HG03469 (cell line): ENCODE data around the gene MILR1.
"Not testable (repeated sequence)": the region's sequence is repeated elsewhere in the genome, so short reads cannot be mapped to it uniquely, and the experiment has no call there.

Experiments
- ATAC-seq: cut with Tn5 transposase; IDR thresholded peaks from one replicate; pipeline ENCODE4 v1.9.1; 2021; ENCODE audit warnings: mild to moderate bottlenecking, moderate library complexity, moderate number of reproducible peaks; ENCODE audit not compliant: unreplicated experiment

The MILR1 gene

DNA sequence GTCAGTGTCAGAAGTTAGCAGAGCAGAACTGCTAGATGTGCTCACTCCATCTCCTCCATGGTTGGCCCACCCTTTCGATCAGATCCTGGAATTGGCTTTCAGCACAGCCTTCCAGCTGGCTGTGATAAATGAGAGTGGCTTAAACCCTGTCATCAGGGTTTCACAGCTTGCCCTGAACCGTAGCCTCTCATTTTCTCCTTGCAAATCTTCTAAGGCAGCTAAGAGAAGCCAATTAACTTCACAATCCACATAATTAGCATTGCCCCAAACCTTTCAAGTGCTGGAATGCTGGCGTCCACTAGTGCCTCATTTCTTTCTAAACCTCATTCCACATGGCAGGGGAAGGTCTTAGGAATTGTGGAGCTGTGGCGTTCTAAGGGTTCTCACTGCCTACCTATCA lies 21.7 kb downstream of the MILR1 start:
- no peak for ATAC-seq

- ATAC-seq, result no peak
Observed at GRCh38 chr17:64471440-64471839, 22.5 kb downstream of the MILR1 start.

DNA sequence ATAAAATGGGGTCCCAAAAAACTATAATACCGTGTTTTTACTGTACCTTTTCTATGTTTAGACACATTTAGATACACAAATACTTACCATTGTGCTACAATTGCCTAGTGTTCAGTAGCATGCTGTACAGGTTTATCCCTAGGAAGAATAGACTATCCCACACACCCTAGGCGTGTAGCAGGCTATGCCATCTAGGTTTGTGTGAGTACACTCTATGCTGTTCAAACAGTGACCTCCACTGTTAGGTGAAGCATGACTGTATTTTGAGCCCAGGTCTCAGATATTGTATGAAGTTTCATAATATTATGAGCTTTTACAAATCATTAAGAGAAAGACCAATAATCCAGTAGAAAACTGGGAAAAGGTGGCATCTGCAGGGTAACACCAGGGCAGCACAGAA lies 23.6 kb downstream of the MILR1 start:
- no peak for ATAC-seq

GRCh38 chr17:64477849-64478248 lies 28.9 kb downstream of the MILR1 start:
- no peak for ATAC-seq

DNA sequence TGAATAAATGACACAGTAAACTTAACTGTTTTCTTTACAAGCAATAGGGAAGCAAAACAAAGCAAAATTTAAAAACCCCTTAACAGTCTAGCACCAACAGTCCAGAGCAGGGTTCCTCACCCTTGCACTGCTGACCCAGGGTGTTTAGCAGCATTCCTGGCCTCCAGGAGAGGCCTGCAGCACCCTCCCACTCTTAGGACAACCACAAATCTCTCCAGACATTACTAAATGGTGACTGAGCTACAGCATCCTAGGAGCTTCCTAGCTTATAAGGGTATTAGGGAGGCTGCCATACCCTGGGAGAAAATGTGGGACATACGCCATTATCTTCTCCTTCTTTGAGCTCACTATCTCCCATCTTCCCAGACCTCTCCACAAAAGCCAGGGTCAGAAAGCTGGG lies 32.0 kb downstream of the MILR1 start:
- ATAC-seq, result no peak

GRCh38 chr17:64484380-64484779 lies 35.5 kb downstream of the MILR1 start:
- ATAC-seq, result no peak

- ATAC-seq, result no peak
Observed at GRCh38 chr17:64488301-64488700, 39.4 kb downstream of the MILR1 start.

GRCh38 chr17:64491034-64491860 lies 42.3 kb downstream of the MILR1 start:
- no peak for ATAC-seq

- ATAC-seq, result no peak
Observed at GRCh38 chr17:64491994-64492393, 43.1 kb downstream of the MILR1 start.

DNA sequence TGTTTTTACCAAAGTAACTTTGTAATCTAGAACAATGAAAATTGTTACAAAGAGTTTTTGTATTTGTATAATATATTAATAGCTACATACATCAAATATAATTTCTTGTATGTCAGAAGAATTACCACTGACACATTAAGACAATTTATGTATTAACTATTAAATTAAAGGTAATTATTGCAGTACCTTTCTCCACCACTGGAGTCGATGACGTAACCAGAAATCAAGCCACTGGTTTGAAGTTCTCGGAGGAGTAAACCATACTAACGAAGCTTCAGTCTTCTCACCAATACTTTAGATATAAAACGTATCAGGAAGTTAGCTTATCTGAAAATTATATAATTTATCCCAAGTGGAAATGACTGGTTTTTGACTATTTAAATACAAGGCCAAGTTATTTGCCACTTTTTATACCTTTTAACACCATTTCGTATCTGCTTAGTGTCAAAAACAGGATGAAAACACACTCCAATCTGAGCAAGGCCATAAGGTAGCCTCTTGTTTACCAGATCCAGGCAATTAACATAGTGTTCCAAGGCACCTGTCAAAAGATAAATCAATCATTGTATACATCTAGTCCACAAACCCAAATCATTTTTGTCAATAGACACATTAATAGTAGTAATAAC lies 43.7 kb downstream of the MILR1 start:
- no peak for ATAC-seq

GRCh38 chr17:64494121-64494520 lies 45.2 kb downstream of the MILR1 start:
- ATAC-seq, result no peak

- ATAC-seq, result not testable (repeated sequence)
Observed at GRCh38 chr17:64495300-64495699, 46.4 kb downstream of the MILR1 start.

DNA sequence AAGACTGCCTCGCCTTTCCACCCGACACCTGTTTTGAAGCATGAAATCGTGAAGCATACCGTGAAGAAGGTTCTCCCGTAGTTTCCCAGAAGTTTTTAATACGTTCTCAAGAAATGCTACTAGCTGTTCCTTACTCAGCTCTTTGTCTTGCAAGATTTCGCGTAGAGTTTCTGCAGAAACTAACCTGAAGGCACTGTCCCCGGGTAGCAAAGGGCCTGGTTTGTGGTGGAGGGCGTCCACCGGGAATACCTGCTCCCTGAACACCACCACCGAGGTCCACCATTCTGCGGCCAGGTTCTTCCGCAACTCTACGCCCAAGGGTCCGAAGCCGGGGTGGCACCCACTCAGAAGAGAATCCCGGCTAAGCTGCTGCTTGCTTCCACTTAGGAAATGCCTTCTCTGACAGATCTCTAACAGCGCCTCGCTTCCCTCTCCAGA lies 47.5 kb downstream of the MILR1 start:
- no peak for ATAC-seq

- peak; percentile 59 for ATAC-seq
Observed at GRCh38 chr17:64496786-64497564, 48.1 kb downstream of the MILR1 start, which contains the start of gene POLG2. TSS of gene POLG2 (minus strand) at chr17:64497054. CDS start at chr17:64496968, 86 bp downstream.

DNA sequence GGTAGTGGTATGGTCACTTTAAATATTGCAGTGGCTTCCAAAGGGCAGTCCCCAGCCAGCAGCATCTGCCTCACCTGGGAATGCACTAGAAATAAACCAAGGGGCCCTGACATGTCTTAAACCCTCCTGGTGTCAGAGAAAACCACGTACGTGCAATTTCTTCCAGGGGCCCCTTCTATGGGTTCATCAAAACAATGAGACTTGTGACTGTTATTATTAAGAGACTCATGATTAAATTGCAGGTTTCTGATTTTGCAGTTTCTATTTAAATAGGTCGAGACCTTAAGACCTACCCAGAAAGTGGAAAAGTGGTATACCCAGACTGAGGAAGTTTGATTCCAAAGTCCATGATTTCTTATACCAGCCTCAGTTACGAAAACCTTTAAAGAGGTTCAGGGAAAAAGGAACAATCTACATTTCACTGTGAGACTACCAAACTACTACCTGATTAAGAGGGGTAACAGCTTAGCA lies 48.7 kb downstream of the MILR1 start:
- no peak for ATAC-seq

- ATAC-seq, result no peak
Observed at GRCh38 chr17:64498308-64499203, 49.6 kb downstream of the MILR1 start.

DNA sequence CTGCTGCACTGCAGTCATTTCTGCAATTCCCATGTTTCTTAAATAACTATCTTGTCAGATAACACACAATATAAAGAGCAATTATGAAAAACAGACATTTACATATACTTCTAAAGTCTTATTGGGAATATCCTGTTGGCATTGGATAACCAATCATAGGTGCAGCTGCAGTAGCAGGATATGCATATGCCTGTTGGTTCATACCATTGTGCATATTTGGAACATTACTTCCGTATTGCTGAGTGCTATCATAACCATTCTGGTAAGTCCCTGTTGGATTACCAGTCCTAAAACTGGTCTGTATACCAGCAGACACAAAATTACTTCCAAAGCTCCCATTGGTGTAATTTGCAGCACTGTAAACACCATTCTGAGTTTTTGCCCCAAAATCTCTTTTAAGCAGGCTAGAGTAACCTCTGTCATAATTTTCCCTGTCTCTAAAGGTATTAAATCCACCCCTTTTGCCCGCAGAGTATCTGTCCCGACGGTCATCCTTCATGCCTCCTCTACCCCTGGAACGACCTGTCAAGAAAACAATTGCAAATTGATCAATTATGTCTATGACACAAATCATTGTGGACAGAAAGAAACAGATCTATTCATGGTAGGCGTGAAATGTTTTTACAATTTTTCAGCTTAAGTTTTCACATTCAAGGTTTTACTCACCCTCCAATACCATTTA lies 51.0 kb downstream of the MILR1 start:
- ATAC-seq, result no peak

GRCh38 chr17:64500487-64500859 lies 51.6 kb downstream of the MILR1 start:
- ATAC-seq, result no peak

DNA sequence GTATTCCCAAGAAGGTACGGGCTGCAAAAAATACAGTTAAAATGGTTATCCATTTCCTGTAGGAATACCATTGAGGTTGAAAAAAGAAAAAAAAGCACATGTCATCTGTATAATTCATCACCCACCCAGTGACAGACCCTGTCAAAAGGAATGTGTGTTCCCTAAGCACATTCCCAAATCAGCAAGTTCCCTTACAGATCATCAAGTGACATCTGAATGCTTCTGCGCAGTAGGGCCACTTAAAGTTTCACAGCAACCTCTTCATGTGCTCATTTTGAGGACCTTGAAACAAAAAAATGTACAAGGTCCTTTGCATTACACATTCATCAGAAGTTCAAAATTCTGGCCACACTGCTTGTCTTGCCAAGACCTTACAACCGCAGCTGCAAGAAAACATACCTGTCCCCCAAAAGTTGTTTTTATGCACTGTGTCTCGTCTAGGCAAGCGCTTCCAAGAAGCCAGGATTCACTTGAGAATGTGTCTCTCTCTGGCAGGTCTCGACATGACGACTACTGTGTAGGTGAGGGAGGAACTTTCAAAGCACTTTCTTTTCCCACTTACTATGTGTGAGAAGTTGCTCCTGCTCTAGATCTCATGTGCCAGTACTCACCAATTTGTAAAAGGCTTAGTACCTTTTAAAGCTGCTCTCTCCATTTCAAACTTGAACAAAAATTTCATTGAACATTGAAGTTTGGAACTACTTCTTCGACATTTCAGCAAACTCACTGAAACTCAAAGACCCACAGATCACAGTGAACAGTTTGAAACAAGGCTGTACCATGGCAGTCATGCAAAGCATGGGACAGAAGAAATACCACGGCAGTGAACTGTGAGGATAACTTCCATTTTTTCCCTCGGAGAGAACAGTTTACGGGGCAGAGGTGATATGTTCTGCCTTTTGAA lies 52.2 kb downstream of the MILR1 start:
- ATAC-seq, result no peak
